ENCODE results near the gene FKBP7. TPM values are rescaled to one million over a fixed set of nuclear protein-coding genes. Genes with fewer than 3 reads are reported as not detected.

The FKBP7 gene
- total and polyA plus RNA-seq, 2 of the 13 experiments (the other 11 are each of a cell fraction or from before 2014, with no cell fraction given), result 12.4 to 14.8 TPM

- TF ChIP-seq ATF2 (CRISPR knock-in tag; IDR thresholded peaks at IDR 0.05), result no peak
- no peak for TF ChIP-seq TBX2 (CRISPR knock-in tag; IDR thresholded peaks at IDR 0.05; ENCODE audit: borderline replicate concordance)
- TF ChIP-seq CENPBD1 (CRISPR knock-in tag; IDR thresholded peaks at IDR 0.05; ENCODE audit: borderline replicate concordance, low read depth), result no peak
- no peak for TF ChIP-seq HNRNPUL1 (IDR thresholded peaks at IDR 0.05; ENCODE audit: low read depth, low read length)
- TF ChIP-seq ZNF577 (CRISPR knock-in tag; IDR thresholded peaks at IDR 0.05; ENCODE audit: borderline replicate concordance, low read depth), result no peak
- TF ChIP-seq NONO (IDR thresholded peaks at IDR 0.05), result no peak
- no peak for TF ChIP-seq NONO (CRISPR knock-in tag; conservative IDR thresholded peaks at IDR 0.05)
- no peak for TF ChIP-seq ZBTB7A (CRISPR knock-in tag; IDR thresholded peaks at IDR 0.05)
- no peak for TF ChIP-seq SAP130 (CRISPR knock-in tag; IDR thresholded peaks at IDR 0.05; ENCODE audit: low read depth)
- no peak for TF ChIP-seq FIP1L1 (IDR thresholded peaks at IDR 0.05; ENCODE audit: borderline replicate concordance, insufficient read depth, low read depth, low read length)
- TF ChIP-seq ZSCAN5A (CRISPR knock-in tag; IDR thresholded peaks at IDR 0.05; ENCODE audit: borderline replicate concordance), result no peak
- TF ChIP-seq ZBTB8A (CRISPR knock-in tag; IDR thresholded peaks at IDR 0.05; ENCODE audit: borderline replicate concordance, low read depth), result no peak
- no peak for TF ChIP-seq ZNF776 (CRISPR knock-in tag; IDR thresholded peaks at IDR 0.05)
- no peak for TF ChIP-seq FOXK1 (CRISPR knock-in tag; IDR thresholded peaks at IDR 0.05; ENCODE audit: borderline replicate concordance, low read depth)
- TF ChIP-seq HNF1B (CRISPR knock-in tag; IDR thresholded peaks at IDR 0.05), result no peak
Observed at GRCh38 chr2:178479758-178480226, 1.4 kb upstream of the FKBP7 start (continued).
